Thyroid gland (tissue), 4 donors: ENCODE results near the gene C2CD2. TPM values are rescaled to one million over a fixed set of nuclear protein-coding genes. Genes with fewer than 3 reads are reported as not detected.
A peak's percentile ranks its signal among the peaks of the same experiment; 100 is the strongest.

Experiments
- DNase-seq, 2 donors: peaks; one replicate each; pipeline ENCODE4 v3.0.0-alpha.2; 2019
- H3K27ac ChIP-seq, 3 donors: fragments of 200-600 bp; sonication (generic); 1 replicate in 2 of 3; 2 replicates in 1 of 3; pipeline ENCODE4 v1.5.1; 2016 to 2019; ENCODE audit warnings: mild to moderate bottlenecking in 1 of 3, moderate library complexity in 1 of 3
- H3K27me3 ChIP-seq: fragments of 200-600 bp; sonication (generic); one replicate; pipeline ENCODE4 v1.5.1; 2019
- H3K36me3 ChIP-seq, 2 donors: fragments of 200-600 bp; sonication (generic); one replicate each; pipeline ENCODE4 v1.5.1; 2016 to 2019
- H3K4me1 ChIP-seq, 2 donors: fragments of 200-600 bp; sonication (generic); one replicate each; pipeline ENCODE4 v1.5.1; 2017 to 2019
- H3K4me3 ChIP-seq, 3 donors: fragments of 200-600 bp; sonication (generic); replicated peaks in 1 of 3; 1 replicate in 2 of 3; 2 replicates in 1 of 3; pipeline ENCODE4 v1.5.1; 2016; ENCODE audit warnings: mild to moderate bottlenecking in 1 of 3
- H3K9me3 ChIP-seq: fragments of 200-600 bp; sonication (generic); one replicate; pipeline ENCODE4 v1.5.1; 2017
- POLR2A ChIP-seq, 2 donors: fragments of 450-650 bp; IDR thresholded peaks; one replicate each; pipeline ENCODE4 v1.6.1; 2017; ENCODE audit warnings: antibody characterized with exemption in 2 of 2, mild to moderate bottlenecking in 2 of 2, moderate library complexity in 1 of 2
- WGBS, 2 donors: methylation state at CpG; one replicate each; pipeline ENCODE4 v1.1.5; 2017; 5-methylcytosine and 5-hydroxymethylcytosine counted together
- intact Hi-C: fragments of 100-400 bp; cut with DNase I; formaldehyde crosslinking; loops from one replicate; pipeline ENCODE4 v1.15.1; 2023
- total RNA-seq, 4 donors: library from RNA; depleted of rRNA; stranded (reverse); fragments of >200 nt; gene quantifications; one replicate each; pipeline ENCODE4 v1.2.3, GENCODE V29; 2016
- TF ChIP-seq, protein P1 (sequence below), 6 experiments: fragments of 200-600 bp in 3 of 6; fragments of 450-650 bp in 3 of 6; sonication (generic) in 3 of 6; IDR thresholded peaks; one replicate each; pipeline ENCODE4 v1.5.1; 2016 to 2019; ENCODE audit warnings: antibody characterized with exemption in 6 of 6, mild to moderate bottlenecking in 2 of 6, inconsistent platforms in 1 of 6, moderate library complexity in 1 of 6

C2CD2 gene
- total RNA-seq, 4 donors from 2014 or later = 12.7 to 22.7 (median 20.0) TPM

GRCh38 chr21:41848533-41848932, 105.3 kb downstream of the C2CD2 start:
- intact Hi-C loops = no loop called here
- Histone ChIP-seq H3K9me3 (no peaks in the 10 kb centered on the region), H3K4me3 (no peak overlapping the region), H3K27ac (no peak overlapping the region), H3K4me1 (no peaks in the 10 kb centered on the region), H3K36me3 (no peaks in the 10 kb centered on the region), H3K27me3 (no peaks in the 10 kb centered on the region)
- TF ChIP-seq, protein P1, sequence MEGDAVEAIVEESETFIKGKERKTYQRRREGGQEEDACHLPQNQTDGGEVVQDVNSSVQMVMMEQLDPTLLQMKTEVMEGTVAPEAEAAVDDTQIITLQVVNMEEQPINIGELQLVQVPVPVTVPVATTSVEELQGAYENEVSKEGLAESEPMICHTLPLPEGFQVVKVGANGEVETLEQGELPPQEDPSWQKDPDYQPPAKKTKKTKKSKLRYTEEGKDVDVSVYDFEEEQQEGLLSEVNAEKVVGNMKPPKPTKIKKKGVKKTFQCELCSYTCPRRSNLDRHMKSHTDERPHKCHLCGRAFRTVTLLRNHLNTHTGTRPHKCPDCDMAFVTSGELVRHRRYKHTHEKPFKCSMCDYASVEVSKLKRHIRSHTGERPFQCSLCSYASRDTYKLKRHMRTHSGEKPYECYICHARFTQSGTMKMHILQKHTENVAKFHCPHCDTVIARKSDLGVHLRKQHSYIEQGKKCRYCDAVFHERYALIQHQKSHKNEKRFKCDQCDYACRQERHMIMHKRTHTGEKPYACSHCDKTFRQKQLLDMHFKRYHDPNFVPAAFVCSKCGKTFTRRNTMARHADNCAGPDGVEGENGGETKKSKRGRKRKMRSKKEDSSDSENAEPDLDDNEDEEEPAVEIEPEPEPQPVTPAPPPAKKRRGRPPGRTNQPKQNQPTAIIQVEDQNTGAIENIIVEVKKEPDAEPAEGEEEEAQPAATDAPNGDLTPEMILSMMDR (IDR thresholded peaks at IDR 0.05) = no peak
- TF ChIP-seq POLR2A (IDR thresholded peaks at IDR 0.05) = no peak
- 59 to 67% methylated on average over 8 of the region's 8 CpGs for WGBS, 2 donors
- peak; percentile 12 to 30 for DNase-seq

DNA sequence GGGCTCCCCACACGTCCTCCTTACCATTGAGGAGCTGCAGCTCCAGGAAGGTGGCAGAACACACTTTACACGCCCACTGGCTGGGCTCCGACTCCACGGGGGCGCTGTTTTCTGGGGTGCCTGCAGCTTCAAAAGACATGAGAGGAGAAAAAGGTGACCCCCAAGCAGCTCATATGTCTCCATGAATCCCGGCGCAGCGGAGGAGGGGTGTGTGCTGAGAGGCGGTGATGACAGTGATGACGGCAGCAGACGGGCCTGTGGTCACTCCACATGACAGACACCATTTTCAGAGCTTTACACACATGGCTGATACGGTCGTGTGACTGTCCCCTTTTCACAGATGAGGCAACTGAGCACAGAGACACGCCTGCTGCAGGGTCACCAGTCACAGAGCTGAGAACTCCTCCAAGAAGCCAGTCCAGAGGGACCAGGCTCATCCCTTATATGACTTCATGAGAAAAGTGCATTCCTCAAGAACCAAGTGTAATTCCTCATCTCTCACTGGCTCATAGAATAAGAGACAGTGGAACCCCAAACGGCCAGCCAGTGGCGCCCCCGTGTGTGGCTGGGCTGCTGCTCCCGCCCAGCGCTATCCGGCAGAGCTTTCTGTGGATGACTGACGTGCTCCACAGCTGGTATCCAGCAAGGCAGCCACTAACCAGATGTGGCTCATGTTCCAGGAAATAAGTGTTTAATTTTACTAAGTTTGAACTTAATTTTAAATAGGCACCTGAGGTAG, 106.6 kb downstream of the C2CD2 start:
- Histone ChIP-seq H3K27me3 (no peaks in the 10 kb centered on the region), H3K36me3 (no peaks in the 10 kb centered on the region), H3K4me1 (no peaks in the 10 kb centered on the region), H3K27ac (no peak overlapping the region), H3K9me3 (no peaks in the 10 kb centered on the region), H3K4me3 (no peak overlapping the region)
- WGBS, 2 donors = 86 to 90% methylated on average over 21 of the region's 21 CpGs
- no peak for TF ChIP-seq POLR2A (IDR thresholded peaks at IDR 0.05)
- TF ChIP-seq, protein P1 (IDR thresholded peaks at IDR 0.05) = no peak
- intact Hi-C loops = no loop called here
- no peak for DNase-seq

- no peak for DNase-seq
- no peaks in the 10 kb centered on the region for H3K36me3 ChIP-seq
- WGBS, 2 donors = 92% methylated on average over 7 of the region's 7 CpGs
- no peaks in the 10 kb centered on the region for H3K9me3 ChIP-seq
- no peak overlapping the region for H3K27ac ChIP-seq
- no peak overlapping the region for H3K4me3 ChIP-seq
- H3K4me1 ChIP-seq = no peaks in the 10 kb centered on the region
- TF ChIP-seq POLR2A (IDR thresholded peaks at IDR 0.05) = no peak
- TF ChIP-seq, protein P1 (IDR thresholded peaks at IDR 0.05) = no peak
- intact Hi-C loops = no loop called here
- H3K27me3 ChIP-seq = no peaks in the 10 kb centered on the region
Measured at GRCh38 chr21:41846536-41846935, 107.3 kb downstream of the C2CD2 start.

DNA sequence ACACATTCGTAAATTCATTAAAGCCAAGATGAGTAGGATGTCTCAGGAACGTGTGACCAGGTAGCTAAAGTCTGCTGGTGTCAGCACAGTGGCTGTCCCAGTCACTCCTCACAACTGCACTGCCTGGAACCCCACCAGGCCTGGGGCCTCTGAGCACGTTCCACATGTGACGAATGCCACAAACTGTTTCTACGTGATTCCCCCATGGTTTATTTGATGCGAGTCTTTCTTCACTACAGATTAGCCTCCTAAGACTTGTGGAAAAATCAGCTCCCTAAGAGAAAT, 107.8 kb downstream of the C2CD2 start:
- no peak overlapping the region for H3K4me3 ChIP-seq
- no peaks in the 10 kb centered on the region for H3K9me3 ChIP-seq
- no peak for TF ChIP-seq POLR2A (IDR thresholded peaks at IDR 0.05)
- TF ChIP-seq, protein P1 (IDR thresholded peaks at IDR 0.05) = no peak
- DNase-seq = no peak
- no peaks in the 10 kb centered on the region for H3K4me1 ChIP-seq
- 87 to 92% methylated on average over 6 of the region's 6 CpGs for WGBS, 2 donors
- no peak overlapping the region for H3K27ac ChIP-seq
- intact Hi-C loops = no loop called here
- no peaks in the 10 kb centered on the region for H3K27me3 ChIP-seq
- no peaks in the 10 kb centered on the region for H3K36me3 ChIP-seq

GRCh38 chr21:41845310-41846032, 108.3 kb downstream of the C2CD2 start:
- TF ChIP-seq, protein P1 (IDR thresholded peaks at IDR 0.05) = no peak
- no peak for TF ChIP-seq POLR2A (IDR thresholded peaks at IDR 0.05)
- intact Hi-C loops = no loop called here
- DNase-seq = no peak

More at GRCh38 chr21:41845310-41846032, 108.3 kb downstream of the C2CD2 start:
- 90 to 91% methylated on average over 15 to 19 of the region's 21 CpGs for WGBS, 2 donors
- no peaks in the 10 kb centered on the region for H3K36me3 ChIP-seq
- H3K4me1 ChIP-seq = no peaks in the 10 kb centered on the region
- no peak overlapping the region for H3K27ac ChIP-seq
- H3K27me3 ChIP-seq = no peaks in the 10 kb centered on the region
- H3K4me3 ChIP-seq = no peak overlapping the region
- H3K9me3 ChIP-seq = no peaks in the 10 kb centered on the region
